Measurements from ENCODE around the gene CTIF.

The CTIF gene

GRCh38 chr18:48824231-48824970 lies 285.6 kb downstream of the CTIF start:
- Histone ChIP-seq H3K27ac (no peak overlapping the region), H3K9me3 (ENCODE audit: low read depth, low read length) (no peaks in the 10 kb centered on the region), H3K36me3 (ENCODE audit: insufficient read depth, low read length) (peaks cover 3% of the 10 kb centered on the region; the same call in 1 of the 2 replicates), H3K4me3 (no peak overlapping the region), H3K9ac (ENCODE audit: insufficient read length) (no peak overlapping the region)
- TF ChIP-seq POLR2AphosphoS5 (IDR thresholded peaks at IDR 0.05; ENCODE audit: borderline replicate concordance, low read depth, low read length) (no peak), EZH2 (IDR thresholded peaks at IDR 0.05) (no peak), FOXP2 (optimal IDR thresholded peaks at IDR 0.05; ENCODE audit: control extremely low read depth, extremely low read length, insufficient read depth) (no peak)
- DNase-seq (ENCODE audit: low read depth, low spot score) = no peak

GRCh38 chr18:48825101-48825745 lies 286.4 kb downstream of the CTIF start:
- H3K36me3 ChIP-seq (ENCODE audit: insufficient read depth, low read length) = peaks cover 3% of the 10 kb centered on the region; the same call in 1 of the 2 replicates
- no peak for TF ChIP-seq POLR2AphosphoS5 (IDR thresholded peaks at IDR 0.05; ENCODE audit: borderline replicate concordance, low read depth, low read length)
- no peak for TF ChIP-seq EZH2 (IDR thresholded peaks at IDR 0.05)
- no peak for TF ChIP-seq FOXP2 (optimal IDR thresholded peaks at IDR 0.05; ENCODE audit: control extremely low read depth, extremely low read length, insufficient read depth)
- H3K4me3 ChIP-seq = no peak overlapping the region
- DNase-seq (ENCODE audit: low read depth, low spot score) = no peak
- no peaks in the 10 kb centered on the region for H3K9me3 ChIP-seq (ENCODE audit: low read depth, low read length)
- no peak overlapping the region for H3K9ac ChIP-seq (ENCODE audit: insufficient read length)
- H3K27ac ChIP-seq = no peak overlapping the region

GRCh38 chr18:48826271-48826670 lies 287.4 kb downstream of the CTIF start:
- H3K27ac ChIP-seq = no peak overlapping the region
- H3K36me3 ChIP-seq (ENCODE audit: insufficient read depth, low read length) = peaks cover 3% of the 10 kb centered on the region; the same call in 1 of the 2 replicates
- H3K9me3 ChIP-seq (ENCODE audit: low read depth, low read length) = no peaks in the 10 kb centered on the region
- no peak for DNase-seq (ENCODE audit: low read depth, low spot score)
- TF ChIP-seq POLR2AphosphoS5 (IDR thresholded peaks at IDR 0.05; ENCODE audit: borderline replicate concordance, low read depth, low read length) = no peak
- TF ChIP-seq FOXP2 (optimal IDR thresholded peaks at IDR 0.05; ENCODE audit: control extremely low read depth, extremely low read length, insufficient read depth) = no peak
- no peak for TF ChIP-seq EZH2 (IDR thresholded peaks at IDR 0.05)
- H3K4me3 ChIP-seq = no peak overlapping the region
- no peak overlapping the region for H3K9ac ChIP-seq (ENCODE audit: insufficient read length)

- TF ChIP-seq POLR2AphosphoS5 (IDR thresholded peaks at IDR 0.05; ENCODE audit: borderline replicate concordance, low read depth, low read length) (no peak), FOXP2 (optimal IDR thresholded peaks at IDR 0.05; ENCODE audit: control extremely low read depth, extremely low read length, insufficient read depth) (no peak), EZH2 (IDR thresholded peaks at IDR 0.05) (no peak)
- H3K9ac ChIP-seq (ENCODE audit: insufficient read length) = no peak overlapping the region
Measured at GRCh38 chr18:48826806-48827205, 288.0 kb downstream of the CTIF start.

GRCh38 chr18:48827291-48828193 lies 288.7 kb downstream of the CTIF start:
- Histone ChIP-seq H3K4me3 (peak overlapping the region; percentile 67), H3K36me3 (ENCODE audit: insufficient read depth, low read length) (peaks cover 1% of the 10 kb centered on the region; the same call in 1 of the 2 replicates), H3K9me3 (ENCODE audit: low read depth, low read length) (no peaks in the 10 kb centered on the region), H3K27ac (peak overlapping the region; percentile 69), H3K9ac (ENCODE audit: insufficient read length) (no peak overlapping the region)
- DNase-seq (ENCODE audit: low read depth, low spot score) = no peak
- TF ChIP-seq POLR2AphosphoS5 (IDR thresholded peaks at IDR 0.05; ENCODE audit: borderline replicate concordance, low read depth, low read length) (no peak), FOXP2 (optimal IDR thresholded peaks at IDR 0.05; ENCODE audit: control extremely low read depth, extremely low read length, insufficient read depth) (no peak), EZH2 (IDR thresholded peaks at IDR 0.05) (no peak)

More at GRCh38 chr18:48826806-48827205, 288.0 kb downstream of the CTIF start:
- H3K36me3 ChIP-seq (ENCODE audit: insufficient read depth, low read length) = peaks cover 3% of the 10 kb centered on the region; the same call in 1 of the 2 replicates
- H3K4me3 ChIP-seq = no peak overlapping the region
- DNase-seq (ENCODE audit: low read depth, low spot score) = no peak
- no peaks in the 10 kb centered on the region for H3K9me3 ChIP-seq (ENCODE audit: low read depth, low read length)
- no peak overlapping the region; the same call in 1 of the 2 replicates for H3K27ac ChIP-seq

GRCh38 chr18:48828194-48828545 lies 289.3 kb downstream of the CTIF start:
- peak overlapping the region; percentile 67 for H3K4me3 ChIP-seq

GRCh38 chr18:48828691-48829442 lies 290.0 kb downstream of the CTIF start:
- H3K9me3 ChIP-seq (ENCODE audit: low read depth, low read length) = no peaks in the 10 kb centered on the region
- peak overlapping the region; percentile 69; the same call in 1 of the 2 replicates for H3K27ac ChIP-seq
- peak overlapping the region; percentile 67 for H3K4me3 ChIP-seq
- H3K36me3 ChIP-seq (ENCODE audit: insufficient read depth, low read length) = no peaks in the 10 kb centered on the region
- TF ChIP-seq POLR2AphosphoS5 (IDR thresholded peaks at IDR 0.05; ENCODE audit: borderline replicate concordance, low read depth, low read length) (no peak), EZH2 (IDR thresholded peaks at IDR 0.05) (no peak), FOXP2 (optimal IDR thresholded peaks at IDR 0.05; ENCODE audit: control extremely low read depth, extremely low read length, insufficient read depth) (no peak)
- no peak overlapping the region for H3K9ac ChIP-seq (ENCODE audit: insufficient read length)
- DNase-seq (ENCODE audit: low read depth, low spot score) = no peak

More at GRCh38 chr18:48828194-48828545, 289.3 kb downstream of the CTIF start:
- Histone ChIP-seq H3K36me3 (ENCODE audit: insufficient read depth, low read length) (no peaks in the 10 kb centered on the region), H3K9ac (ENCODE audit: insufficient read length) (peak overlapping the region; percentile 37), H3K27ac (peak overlapping the region; percentile 69; the same call in 1 of the 2 replicates), H3K9me3 (ENCODE audit: low read depth, low read length) (no peaks in the 10 kb centered on the region)
- DNase-seq (ENCODE audit: low read depth, low spot score) = no peak
- TF ChIP-seq EZH2 (IDR thresholded peaks at IDR 0.05) = no peak
- no peak for TF ChIP-seq FOXP2 (optimal IDR thresholded peaks at IDR 0.05; ENCODE audit: control extremely low read depth, extremely low read length, insufficient read depth)
- no peak for TF ChIP-seq POLR2AphosphoS5 (IDR thresholded peaks at IDR 0.05; ENCODE audit: borderline replicate concordance, low read depth, low read length)
